PFSK-1 (cell line): ENCODE data around the gene S100A13.
A peak's percentile ranks its signal among the peaks of the same experiment; 100 is the strongest.

Source experiments
- FOXP2 ChIP-seq: optimal IDR thresholded peaks from 2 replicates; pipeline ENCODE3; 2011; ENCODE audit warnings: borderline replicate concordance, control low read depth, inconsistent platforms; ENCODE audit not compliant: insufficient read depth; ENCODE audit errors: extremely low read length, extremely low read depth
- POLR2AphosphoS5 ChIP-seq: IDR thresholded peaks from 2 replicates; pipeline ENCODE4 v1.6.1; 2012; ENCODE audit warnings: low read depth, mild to moderate bottlenecking, control low read depth, low read length, moderate library complexity
- REST ChIP-seq, 2 experiments: IDR thresholded peaks; 2 replicates each; pipeline versions ENCODE4 v1.6.1 to v1.8.0; 2011 to 2012; ENCODE audit warnings: low read depth in 2 of 2, low read length in 2 of 2, control low read depth in 1 of 2, inconsistent platforms in 1 of 2, mild to moderate bottlenecking in 1 of 2, moderate library complexity in 1 of 2; ENCODE audit not compliant: insufficient read depth in 1 of 2
- SIN3A ChIP-seq: IDR thresholded peaks from 2 replicates; pipeline ENCODE4 v1.6.1; 2012; ENCODE audit warnings: mild to moderate bottlenecking, low read length, moderate library complexity, borderline replicate concordance; ENCODE audit not compliant: insufficient read depth
- TAF1 ChIP-seq: IDR thresholded peaks from 2 replicates; pipeline ENCODE4 v1.6.1; 2012; ENCODE audit warnings: low read length, control low read depth, borderline replicate concordance; ENCODE audit not compliant: insufficient read depth

The S100A13 gene

GRCh38 chr1:153648000-153648643 is 20.8 kb upstream of the S100A13 start:
- TF ChIP-seq SIN3A (no peak), REST (IDR thresholded peaks at IDR 0.05; ENCODE audit: insufficient read depth in 1 of 2, low read depth in 2 of 2, low read length in 2 of 2) (no peak), TAF1 (no peak), POLR2AphosphoS5 (no peak), FOXP2 (no peak)

- no peak for TF ChIP-seq FOXP2
- peak; percentile 56; the same call in 1 of the 2 replicates for TF ChIP-seq POLR2AphosphoS5
- no peak; the same call in 1 of the 2 replicates for TF ChIP-seq SIN3A
- no peak for TF ChIP-seq TAF1
Observed at GRCh38 chr1:153647346-153647714, 20.0 kb upstream of the S100A13 start.

GRCh38 chr1:153646672-153647345 is 19.5 kb upstream of the S100A13 start:
- TF ChIP-seq SIN3A = no peak
- no peak for TF ChIP-seq FOXP2
- no peak for TF ChIP-seq REST (IDR thresholded peaks at IDR 0.05; ENCODE audit: insufficient read depth in 1 of 2, low read depth in 2 of 2, low read length in 2 of 2)
- TF ChIP-seq TAF1 = no peak
- no peak; the same call in none of the 2 replicates for TF ChIP-seq POLR2AphosphoS5

GRCh38 chr1:153643816-153644215 is 16.5 kb upstream of the S100A13 start:
- no peak for TF ChIP-seq FOXP2
- TF ChIP-seq SIN3A = no peak
- no peak for TF ChIP-seq POLR2AphosphoS5
- TF ChIP-seq TAF1 = no peak
- no peak for TF ChIP-seq REST (IDR thresholded peaks at IDR 0.05; ENCODE audit: insufficient read depth in 1 of 2, low read depth in 2 of 2, low read length in 2 of 2)

GRCh38 chr1:153643100-153643499 is 15.8 kb upstream of the S100A13 start:
- TF ChIP-seq SIN3A (no peak), FOXP2 (no peak), TAF1 (no peak), REST (IDR thresholded peaks at IDR 0.05; ENCODE audit: insufficient read depth in 1 of 2, low read depth in 2 of 2, low read length in 2 of 2) (no peak), POLR2AphosphoS5 (no peak)
